ENCODE data around the gene PLCB1.

DNA sequence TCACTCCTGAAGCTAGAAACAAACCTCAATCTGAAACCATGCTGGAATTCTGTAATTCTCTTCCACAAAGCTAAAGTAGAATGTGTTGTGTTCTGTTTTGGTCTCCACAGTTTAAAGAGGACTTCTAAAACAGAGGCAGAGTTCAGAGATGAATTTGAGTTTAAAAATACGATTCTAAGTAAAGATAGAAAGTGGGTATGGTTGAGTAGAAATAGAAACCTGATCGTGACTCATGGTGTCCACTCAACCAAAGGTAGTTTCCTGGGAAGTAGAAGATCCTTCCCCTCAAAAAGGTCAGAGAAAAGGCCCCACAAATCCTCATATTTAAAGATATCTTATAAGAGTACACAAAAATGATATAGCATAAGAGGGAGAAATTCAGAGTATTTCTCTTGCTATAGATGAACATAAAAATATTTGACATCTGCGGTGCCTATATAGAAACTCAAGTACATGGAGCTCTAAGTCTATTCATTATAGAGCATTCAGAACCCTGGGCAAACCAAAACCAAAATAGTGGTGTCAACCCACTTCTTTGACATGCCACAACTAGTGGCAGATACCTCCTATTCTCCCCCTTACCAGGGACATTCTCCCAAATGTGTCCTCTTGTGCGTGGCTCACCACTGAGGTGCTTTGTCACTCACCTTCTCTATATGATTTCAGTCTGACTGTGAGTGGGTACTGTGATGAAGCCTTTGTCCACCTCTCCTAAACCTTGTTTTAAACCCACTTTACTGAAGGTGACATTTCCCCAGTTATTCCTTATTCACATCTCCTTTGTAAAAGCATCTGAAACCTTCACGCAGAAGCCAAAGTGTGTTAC, 84.5 kb downstream of the PLCB1 start:
- TF ChIP-seq, protein P1, sequence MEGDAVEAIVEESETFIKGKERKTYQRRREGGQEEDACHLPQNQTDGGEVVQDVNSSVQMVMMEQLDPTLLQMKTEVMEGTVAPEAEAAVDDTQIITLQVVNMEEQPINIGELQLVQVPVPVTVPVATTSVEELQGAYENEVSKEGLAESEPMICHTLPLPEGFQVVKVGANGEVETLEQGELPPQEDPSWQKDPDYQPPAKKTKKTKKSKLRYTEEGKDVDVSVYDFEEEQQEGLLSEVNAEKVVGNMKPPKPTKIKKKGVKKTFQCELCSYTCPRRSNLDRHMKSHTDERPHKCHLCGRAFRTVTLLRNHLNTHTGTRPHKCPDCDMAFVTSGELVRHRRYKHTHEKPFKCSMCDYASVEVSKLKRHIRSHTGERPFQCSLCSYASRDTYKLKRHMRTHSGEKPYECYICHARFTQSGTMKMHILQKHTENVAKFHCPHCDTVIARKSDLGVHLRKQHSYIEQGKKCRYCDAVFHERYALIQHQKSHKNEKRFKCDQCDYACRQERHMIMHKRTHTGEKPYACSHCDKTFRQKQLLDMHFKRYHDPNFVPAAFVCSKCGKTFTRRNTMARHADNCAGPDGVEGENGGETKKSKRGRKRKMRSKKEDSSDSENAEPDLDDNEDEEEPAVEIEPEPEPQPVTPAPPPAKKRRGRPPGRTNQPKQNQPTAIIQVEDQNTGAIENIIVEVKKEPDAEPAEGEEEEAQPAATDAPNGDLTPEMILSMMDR (IDR thresholded peaks at IDR 0.05; ENCODE audit: borderline replicate concordance, extremely low read depth, low read length, poor library complexity, severe bottlenecking): no peak
- no peak for TF ChIP-seq EZH2 (IDR thresholded peaks at IDR 0.05; ENCODE audit: borderline replicate concordance, low read depth, low read length, severe bottlenecking)
